Natural killer cell (primary cell): ENCODE results near the gene TMEM200C. TPM values are rescaled to one million over a fixed set of nuclear protein-coding genes. Genes with fewer than 3 reads are reported as not detected.

ENCODE experiments used
- ATAC-seq, 3 donors: fragments of 150-1000 bp in 2 of 3; fragments of 200-7000 bp in 1 of 3; cut with Tn5 transposase; 1 replicate in 1 of 3; 2 replicates in 2 of 3; pipeline ENCODE4 v1.10.0; 2021; ENCODE audit warnings: mild to moderate bottlenecking in 2 of 3, moderate library complexity in 2 of 3
- DNase-seq, 2 donors: peaks; one replicate each; pipeline versions ENCODE4 v3.0.0 to v3.0.0-alpha.2; 2013 to 2021; ENCODE audit warnings: mixed read lengths in 1 of 2
- H3K27ac ChIP-seq: one replicate; pipeline ENCODE4 v1.5.1; 2013; ENCODE audit warnings: mild to moderate bottlenecking, low read length
- H3K27me3 ChIP-seq: one replicate; pipeline ENCODE4 v1.6.1; 2013; ENCODE audit warnings: low read length; ENCODE audit not compliant: control insufficient read depth, insufficient read depth
- H3K36me3 ChIP-seq: one replicate; pipeline ENCODE4 v1.6.1; 2013; ENCODE audit warnings: low read length; ENCODE audit not compliant: control insufficient read depth, insufficient read depth
- H3K4me1 ChIP-seq: one replicate; pipeline ENCODE4 v1.6.1; 2013; ENCODE audit warnings: low read length; ENCODE audit not compliant: control insufficient read depth, insufficient read depth
- H3K4me3 ChIP-seq: one replicate; pipeline ENCODE4 v1.5.1; 2013; ENCODE audit warnings: low read length
- H3K9me3 ChIP-seq: one replicate; pipeline ENCODE4 v1.6.1; 2013; ENCODE audit warnings: low read length; ENCODE audit not compliant: control insufficient read depth, insufficient read depth
- H3K27ac Mint-ChIP-seq, 2 donors: one replicate each; pipeline ENCODE4 v1.8.0; 2022; ENCODE audit warnings: mild to moderate bottlenecking in 2 of 2, mixed read lengths in 2 of 2, moderate library complexity in 1 of 2
- H3K27me3 Mint-ChIP-seq, 2 donors: one replicate each; pipeline ENCODE4 v1.8.0; 2022; ENCODE audit warnings: low read depth in 2 of 2, mixed read lengths in 2 of 2
- H3K36me3 Mint-ChIP-seq: one replicate; pipeline ENCODE4 v1.8.0; 2022; ENCODE audit warnings: mixed read lengths
- H3K4me1 Mint-ChIP-seq, 2 donors: one replicate each; pipeline ENCODE4 v1.8.0; 2022; ENCODE audit warnings: mixed read lengths in 2 of 2
- H3K4me3 Mint-ChIP-seq: one replicate; pipeline ENCODE4 v1.8.0; 2022; ENCODE audit warnings: mild to moderate bottlenecking, moderate library complexity, mixed read lengths
- H3K9me3 Mint-ChIP-seq, 2 donors: one replicate each; pipeline ENCODE4 v1.8.0; 2022; ENCODE audit warnings: mixed read lengths in 2 of 2
- WGBS: methylation state at CpG from one replicate; pipeline ENCODE4 v1.1.7; 2013; ENCODE audit warnings: missing lambda C conversion rate; ENCODE audit not compliant: insufficient coverage; 5-methylcytosine and 5-hydroxymethylcytosine counted together
- intact Hi-C: fragments of 100-400 bp; cut with micrococcal nuclease; formaldehyde crosslinking; loops from one replicate; pipeline ENCODE4 v1.14.2; 2022
- total RNA-seq, 4 donors: library from RNA; stranded (reverse); fragments of 120-200 nt in 1 of 4; gene quantifications; one replicate each; pipeline versions ENCODE4 v1.2.3 to v1.2.4, GENCODE V29; 2013 to 2022
- TF ChIP-seq, protein P1 (sequence below): fragments of 200-600 bp; IDR thresholded peaks from one replicate; pipeline ENCODE4 v1.8.0; 2022; ENCODE audit warnings: antibody characterized with exemption

TMEM200C gene
- total RNA-seq, 3 donors from 2014 or later (not counting 1 experiment from before 2014, with no cell fraction given), result not detected

DNA sequence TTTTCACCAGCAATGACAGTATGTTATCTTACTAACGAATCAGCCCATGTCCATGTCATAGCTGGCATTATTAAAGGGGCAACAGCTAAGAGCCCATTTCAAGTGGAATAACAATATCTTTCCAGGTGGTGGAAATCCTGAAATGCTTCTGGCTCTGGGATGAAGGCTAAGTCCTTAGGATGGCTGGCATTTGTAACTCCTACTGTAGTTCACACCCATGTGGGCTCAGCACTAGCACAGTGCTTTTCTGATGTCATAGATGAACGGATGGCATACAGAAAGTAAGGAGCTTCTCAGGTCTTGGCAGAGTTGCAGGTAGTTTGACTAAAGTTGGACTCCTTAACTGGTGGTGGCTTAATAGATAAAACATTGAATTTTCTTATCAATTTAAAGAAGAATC, 10.0 kb downstream of the TMEM200C start:
- H3K9me3 Mint-ChIP-seq, result no peaks in the 10 kb centered on the region
- Histone ChIP-seq H3K36me3 (no peaks in the 10 kb centered on the region), H3K4me1 (peaks cover 3% of the 10 kb centered on the region), H3K4me3 (no peak overlapping the region), H3K27ac (no peak overlapping the region), H3K9me3 (no peaks in the 10 kb centered on the region), H3K27me3 (peaks cover 15% of the 10 kb centered on the region)
- H3K4me3 Mint-ChIP-seq, result no peak overlapping the region
- intact Hi-C loops, result no loop called here
- H3K27me3 Mint-ChIP-seq, result peaks cover 23 to 53% of the 10 kb centered on the region in 2 donors
- H3K4me1 Mint-ChIP-seq, result no peaks in the 10 kb centered on the region
- no peak for DNase-seq
- ATAC-seq, result no peak
- no peak overlapping the region for H3K27ac Mint-ChIP-seq
- WGBS, result 92% methylated on average over 2 of the region's 2 CpGs
- TF ChIP-seq, protein P1, sequence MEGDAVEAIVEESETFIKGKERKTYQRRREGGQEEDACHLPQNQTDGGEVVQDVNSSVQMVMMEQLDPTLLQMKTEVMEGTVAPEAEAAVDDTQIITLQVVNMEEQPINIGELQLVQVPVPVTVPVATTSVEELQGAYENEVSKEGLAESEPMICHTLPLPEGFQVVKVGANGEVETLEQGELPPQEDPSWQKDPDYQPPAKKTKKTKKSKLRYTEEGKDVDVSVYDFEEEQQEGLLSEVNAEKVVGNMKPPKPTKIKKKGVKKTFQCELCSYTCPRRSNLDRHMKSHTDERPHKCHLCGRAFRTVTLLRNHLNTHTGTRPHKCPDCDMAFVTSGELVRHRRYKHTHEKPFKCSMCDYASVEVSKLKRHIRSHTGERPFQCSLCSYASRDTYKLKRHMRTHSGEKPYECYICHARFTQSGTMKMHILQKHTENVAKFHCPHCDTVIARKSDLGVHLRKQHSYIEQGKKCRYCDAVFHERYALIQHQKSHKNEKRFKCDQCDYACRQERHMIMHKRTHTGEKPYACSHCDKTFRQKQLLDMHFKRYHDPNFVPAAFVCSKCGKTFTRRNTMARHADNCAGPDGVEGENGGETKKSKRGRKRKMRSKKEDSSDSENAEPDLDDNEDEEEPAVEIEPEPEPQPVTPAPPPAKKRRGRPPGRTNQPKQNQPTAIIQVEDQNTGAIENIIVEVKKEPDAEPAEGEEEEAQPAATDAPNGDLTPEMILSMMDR, result no peak
- no peaks in the 10 kb centered on the region for H3K36me3 Mint-ChIP-seq

DNA sequence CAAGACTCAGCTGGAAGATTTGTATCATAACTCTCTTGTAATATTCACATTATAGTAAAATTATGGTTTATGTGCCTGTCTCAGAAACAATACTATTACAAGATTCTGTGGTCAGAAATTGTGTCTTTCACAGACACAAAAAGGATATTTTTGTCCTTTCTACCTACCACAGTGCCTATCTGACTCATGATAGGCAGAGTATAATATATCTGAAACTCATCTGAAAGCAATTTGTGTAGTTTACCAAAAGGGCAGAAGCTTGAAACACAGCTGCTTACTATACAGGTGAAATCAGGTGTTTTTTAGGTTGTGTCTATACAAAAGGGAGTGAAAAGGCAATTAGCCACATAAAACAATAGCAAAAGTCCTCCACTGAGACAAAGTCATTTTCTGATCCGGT, 10.9 kb downstream of the TMEM200C start:
- intact Hi-C loops, result no loop called here
- WGBS, result no CpG with 5 or more reads among the region's 1 CpG
- Mint-ChIP-seq H3K9me3 (no peaks in the 10 kb centered on the region), H3K4me1 (no peaks in the 10 kb centered on the region), H3K36me3 (no peaks in the 10 kb centered on the region), H3K27ac (no peak overlapping the region), H3K4me3 (no peak overlapping the region), H3K27me3 (peaks cover 22 to 52% of the 10 kb centered on the region in 2 donors)
- Histone ChIP-seq H3K4me1 (no peaks in the 10 kb centered on the region), H3K4me3 (no peak overlapping the region), H3K36me3 (no peaks in the 10 kb centered on the region), H3K27ac (no peak overlapping the region), H3K9me3 (no peaks in the 10 kb centered on the region), H3K27me3 (peaks cover 10% of the 10 kb centered on the region)
- TF ChIP-seq, protein P1, result no peak
- DNase-seq (no peak), ATAC-seq (no peak)

DNA sequence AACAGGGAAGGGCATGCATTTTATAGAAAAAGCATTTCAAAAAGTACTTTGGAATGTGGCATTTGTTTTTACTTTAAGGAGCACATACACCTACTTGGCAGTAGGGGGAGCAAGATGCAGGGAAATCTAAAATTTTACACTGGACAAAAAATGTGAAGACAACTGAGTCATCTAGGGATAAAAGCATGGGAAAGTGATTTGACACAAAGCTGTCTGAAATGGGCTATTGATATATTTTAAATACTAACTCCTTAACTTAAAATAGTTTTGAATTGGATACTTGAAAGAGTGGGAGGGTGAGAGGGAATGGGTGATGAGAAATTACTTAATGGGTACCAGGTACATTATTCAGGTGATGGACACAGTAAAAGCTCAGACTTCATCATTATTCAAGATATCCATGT, 15.8 kb downstream of the TMEM200C start:
- intact Hi-C loops, result loop anchor here (1.0 kb wide), 3 partner anchors 436 to 642 kb away; no protein-coding TSS in a partner anchor
- TF ChIP-seq, protein P1, result peak; percentile 89
- Histone ChIP-seq H3K36me3 (no peaks in the 10 kb centered on the region), H3K4me3 (no peak overlapping the region), H3K27ac (no peak overlapping the region), H3K4me1 (no peaks in the 10 kb centered on the region), H3K27me3 (peaks cover 2% of the 10 kb centered on the region), H3K9me3 (no peaks in the 10 kb centered on the region)
- no peak overlapping the region for H3K4me3 Mint-ChIP-seq
- no peaks in the 10 kb centered on the region for H3K9me3 Mint-ChIP-seq
- H3K36me3 Mint-ChIP-seq, result no peaks in the 10 kb centered on the region
- ATAC-seq (peak in 1 of 3 donors; percentile 35), DNase-seq (peak in 1 of 2 donors; percentile 10)
- peaks cover 12 to 35% of the 10 kb centered on the region in 2 donors for H3K27me3 Mint-ChIP-seq
- no peaks in the 10 kb centered on the region for H3K4me1 Mint-ChIP-seq
- no peak overlapping the region for H3K27ac Mint-ChIP-seq

DNA sequence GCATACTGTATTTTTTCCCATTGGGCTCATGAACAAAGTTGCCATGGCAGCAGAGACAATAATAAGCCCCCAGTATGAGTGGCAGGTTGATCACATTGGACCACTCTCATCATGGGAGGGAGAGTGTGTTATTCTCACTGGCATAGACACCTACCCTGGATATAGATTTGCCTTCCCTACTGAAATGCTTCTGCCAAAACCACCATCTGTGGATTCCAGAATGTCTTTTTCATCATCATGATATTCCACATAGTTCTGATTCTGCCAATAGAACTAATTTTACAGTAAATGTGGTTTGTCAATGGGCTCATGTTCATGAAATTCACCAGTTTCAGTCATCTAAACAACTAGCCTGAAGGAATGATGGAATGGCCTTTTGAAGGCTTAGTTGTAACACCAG, 18.4 kb downstream of the TMEM200C start:
- DNase-seq (no peak), ATAC-seq (no peak)
- Histone ChIP-seq H3K4me3 (no peak overlapping the region), H3K9me3 (no peaks in the 10 kb centered on the region), H3K27ac (no peak overlapping the region), H3K4me1 (no peaks in the 10 kb centered on the region), H3K36me3 (no peaks in the 10 kb centered on the region), H3K27me3 (no peaks in the 10 kb centered on the region)
- Mint-ChIP-seq H3K27me3 (peaks cover 12 to 34% of the 10 kb centered on the region in 2 donors), H3K4me3 (no peak overlapping the region), H3K27ac (no peak overlapping the region), H3K36me3 (no peaks in the 10 kb centered on the region), H3K4me1 (no peaks in the 10 kb centered on the region), H3K9me3 (no peaks in the 10 kb centered on the region)
- intact Hi-C loops, result no loop called here
- TF ChIP-seq, protein P1, result no peak
